NB4 (cell line): ENCODE results near the gene PYY.

ENCODE experiments used
- CTCF ChIP-seq: IDR thresholded peaks from one replicate; pipeline ENCODE4 v1.5.1; 2012; ENCODE audit warnings: low read depth, low read length
- MAX ChIP-seq: IDR thresholded peaks from 2 replicates; pipeline ENCODE4 v1.6.1; 2011; ENCODE audit warnings: low read depth, low read length
- MYC ChIP-seq: IDR thresholded peaks from 2 replicates; pipeline ENCODE4 v1.6.1; 2011; ENCODE audit warnings: low read depth, low read length
- POLR2A ChIP-seq: IDR thresholded peaks from 2 replicates; pipeline ENCODE4 v1.6.1; 2011; ENCODE audit warnings: mild to moderate bottlenecking; ENCODE audit not compliant: insufficient read length; ENCODE audit errors: extremely low read depth

- TF ChIP-seq MAX, result no peak
- TF ChIP-seq CTCF, result no peak
- no peak for TF ChIP-seq POLR2A
- no peak for TF ChIP-seq MYC
Observed at GRCh38 chr17:43987131-43988021, 33.6 kb upstream of the PYY start.
